Psoas muscle (tissue), 8 donors: Measurements from ENCODE around the gene YPEL5. TPM values are rescaled to one million over a fixed set of nuclear protein-coding genes. Genes with fewer than 3 reads are reported as not detected.

Source experiments
- ATAC-seq, 4 donors: fragments of 200-7000 bp; cut with Tn5 transposase; one replicate each; pipeline ENCODE4 v1.9.1; 2020; ENCODE audit warnings: moderate library complexity in 3 of 4, mild to moderate bottlenecking in 2 of 4
- DNase-seq, 2 donors: peaks; one replicate each; pipeline ENCODE4 v3.0.0-alpha.2; 2020
- H3K27ac ChIP-seq: fragments of 200-600 bp; one replicate; pipeline ENCODE4 v1.8.0; 2022
- H3K27me3 ChIP-seq, 3 donors: fragments of 200-600 bp in 1 of 3; one replicate each; pipeline versions ENCODE4 v1.6.1 to v1.8.0; 2013 to 2022; ENCODE audit warnings: low read length in 2 of 3, mild to moderate bottlenecking in 2 of 3, moderate library complexity in 1 of 3; ENCODE audit not compliant: insufficient read depth in 3 of 3
- H3K36me3 ChIP-seq, 2 donors: fragments of 200-600 bp in 1 of 2; one replicate each; pipeline versions ENCODE4 v1.6.1 to v1.8.0; 2013 to 2022; ENCODE audit warnings: low read depth in 1 of 2, mild to moderate bottlenecking in 1 of 2, moderate library complexity in 1 of 2; ENCODE audit not compliant: insufficient read depth in 1 of 2
- H3K4me1 ChIP-seq: fragments of 200-600 bp; one replicate; pipeline ENCODE4 v1.8.0; 2022
- H3K4me3 ChIP-seq: fragments of 200-600 bp; one replicate; pipeline ENCODE4 v1.8.0; 2022; ENCODE audit warnings: mild to moderate bottlenecking
- H3K9me3 ChIP-seq: fragments of 200-600 bp; one replicate; pipeline ENCODE4 v1.8.0; 2022
- WGBS, 3 donors: extraction: QIAGEN DNeasy Blood & Tissue Kit; methylation state at CpG; one replicate each; pipeline versions ENCODE4 v1.1.6 to v1.1.7; 2013; 5-methylcytosine and 5-hydroxymethylcytosine counted together
- intact Hi-C, 2 donors: fragments of 100-400 bp; cut with DNase I; formaldehyde crosslinking; loops; one replicate each; pipeline versions ENCODE4 v1.11.0 to v1.14.2; 2022
- polyA plus RNA-seq, 3 donors: library from polyadenylated mRNA; stranded (reverse); fragments of 200-250 nt; gene quantifications; one replicate each; pipeline ENCODE4 v1.2.3, GENCODE V29; 2013
- total RNA-seq, 4 donors: library from RNA; stranded (reverse); fragmentation: NEBNext Ultra II Directional in 2 of 4; extraction: Animal tissue kit (Norgen Biotek cat#: 25700) in 2 of 4; gene quantifications; one replicate each; pipeline versions ENCODE4 v1.2.1 to v1.2.4, GENCODE V29; 2021 to 2023
- TF ChIP-seq, protein P1 (sequence below): fragments of 200-600 bp; IDR thresholded peaks from one replicate; pipeline ENCODE4 v1.8.0; 2022; ENCODE audit warnings: antibody characterized with exemption
- donor health status: healthy with polysubstance abuse.
- donor health status: DM: no; HTN: no; CAD: no; lungs with moderate emphysema.
- donor health status: Bipolar disorder and iron deficiency.
- donor health status: healthy.
- donor health status: DM: yes; HTN: yes; CAD: no.
- donor health status: DM: no; HTN: no; CAD: no.
- donor health status: DM: no; HTN: no; CAD: no.
- donor health status: DM: yes; HTN: yes; CAD: no.

The YPEL5 gene
- total and polyA plus RNA-seq, 7 donors = 23.2 to 98.0 (median 55.4) TPM

GRCh38 chr2:30193104-30193681, 46.4 kb downstream of the YPEL5 start:
- peak in 2 of 4 donors; percentile 16 to 50 for ATAC-seq
- TF ChIP-seq, protein P1, sequence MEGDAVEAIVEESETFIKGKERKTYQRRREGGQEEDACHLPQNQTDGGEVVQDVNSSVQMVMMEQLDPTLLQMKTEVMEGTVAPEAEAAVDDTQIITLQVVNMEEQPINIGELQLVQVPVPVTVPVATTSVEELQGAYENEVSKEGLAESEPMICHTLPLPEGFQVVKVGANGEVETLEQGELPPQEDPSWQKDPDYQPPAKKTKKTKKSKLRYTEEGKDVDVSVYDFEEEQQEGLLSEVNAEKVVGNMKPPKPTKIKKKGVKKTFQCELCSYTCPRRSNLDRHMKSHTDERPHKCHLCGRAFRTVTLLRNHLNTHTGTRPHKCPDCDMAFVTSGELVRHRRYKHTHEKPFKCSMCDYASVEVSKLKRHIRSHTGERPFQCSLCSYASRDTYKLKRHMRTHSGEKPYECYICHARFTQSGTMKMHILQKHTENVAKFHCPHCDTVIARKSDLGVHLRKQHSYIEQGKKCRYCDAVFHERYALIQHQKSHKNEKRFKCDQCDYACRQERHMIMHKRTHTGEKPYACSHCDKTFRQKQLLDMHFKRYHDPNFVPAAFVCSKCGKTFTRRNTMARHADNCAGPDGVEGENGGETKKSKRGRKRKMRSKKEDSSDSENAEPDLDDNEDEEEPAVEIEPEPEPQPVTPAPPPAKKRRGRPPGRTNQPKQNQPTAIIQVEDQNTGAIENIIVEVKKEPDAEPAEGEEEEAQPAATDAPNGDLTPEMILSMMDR = no peak
- 76 to 86% (median 77%) methylated on average over 13 of the region's 13 CpGs for WGBS, 3 donors
- DNase-seq = no peak
- Histone ChIP-seq H3K9me3 (no peaks in the 10 kb centered on the region), H3K27ac (no peak overlapping the region), H3K27me3 (peaks cover 0 to 9% (median 0%) of the 10 kb centered on the region in 3 donors), H3K4me3 (no peak overlapping the region), H3K4me1 (no peaks in the 10 kb centered on the region), H3K36me3 (no peaks in the 10 kb centered on the region)
- intact Hi-C loops = no loop called here

- H3K27me3 ChIP-seq = peaks cover 0 to 6% (median 0%) of the 10 kb centered on the region in 3 donors
- intact Hi-C loops = no loop called here
- H3K36me3 ChIP-seq = no peaks in the 10 kb centered on the region
- DNase-seq (no peak), ATAC-seq (no peak)
- no peak overlapping the region for H3K27ac ChIP-seq
- no peak overlapping the region for H3K4me3 ChIP-seq
- H3K9me3 ChIP-seq = no peaks in the 10 kb centered on the region
- WGBS, 3 donors = 71 to 82% (median 76%) methylated on average over 7 of the region's 7 CpGs
- H3K4me1 ChIP-seq = no peaks in the 10 kb centered on the region
- TF ChIP-seq, protein P1 = no peak
Measured at GRCh38 chr2:30194421-30194820, 47.6 kb downstream of the YPEL5 start.

- TF ChIP-seq, protein P1 = no peak
- 76 to 84% (median 79%) methylated on average over 4 of the region's 4 CpGs for WGBS, 3 donors
- ATAC-seq = no peak
Measured at GRCh38 chr2:30195016-30195415, 48.2 kb downstream of the YPEL5 start.

GRCh38 chr2:30197570-30198192, 50.9 kb downstream of the YPEL5 start:
- Histone ChIP-seq H3K4me1 (no peaks in the 10 kb centered on the region), H3K4me3 (no peak overlapping the region), H3K27ac (no peak overlapping the region), H3K27me3 (peaks cover 0 to 6% (median 0%) of the 10 kb centered on the region in 3 donors), H3K36me3 (no peaks in the 10 kb centered on the region), H3K9me3 (no peaks in the 10 kb centered on the region)
- no peak for DNase-seq
- 69 to 77% (median 76%) methylated on average over 6 of the region's 6 CpGs for WGBS, 3 donors
- TF ChIP-seq, protein P1 = no peak
- no peak for ATAC-seq
- intact Hi-C loops = no loop called here

More at GRCh38 chr2:30195016-30195415, 48.2 kb downstream of the YPEL5 start:
- no peak overlapping the region for H3K4me3 ChIP-seq
- no peaks in the 10 kb centered on the region for H3K4me1 ChIP-seq
- H3K27me3 ChIP-seq = peaks cover 0 to 6% (median 0%) of the 10 kb centered on the region in 3 donors
- no peaks in the 10 kb centered on the region for H3K36me3 ChIP-seq
- H3K9me3 ChIP-seq = no peaks in the 10 kb centered on the region
- intact Hi-C loops = no loop called here
- no peak for DNase-seq
- no peak overlapping the region for H3K27ac ChIP-seq
